SK-N-MC (cell line): ENCODE data around the gene OR7E24.
"Not testable (repeated sequence)": the region's sequence is repeated elsewhere in the genome, so short reads cannot be mapped to it uniquely, and the experiment has no call there.

Experiments
- DNase-seq: peaks from one replicate; pipeline ENCODE4 v3.0.0-alpha.2; 2011; ENCODE audit warnings: low read depth, low spot score
- H3K27ac ChIP-seq: fragments of 200-600 bp; sonication (generic); 2 replicates; pipeline ENCODE4 v1.5.1; 2016; ENCODE audit warnings: mixed run types
- H3K36me3 ChIP-seq: fragments of 200-600 bp; sonication (generic); 2 replicates; pipeline ENCODE4 v1.6.1; 2017; ENCODE audit warnings: antibody characterized with exemption, low read length, mixed read lengths; ENCODE audit not compliant: insufficient read depth
- H3K4me3 ChIP-seq: fragments of 200-600 bp; sonication (generic); 2 replicates; pipeline ENCODE4 v1.5.1; 2016
- H3K9ac ChIP-seq: fragments of 200-600 bp; sonication (generic); 2 replicates; pipeline ENCODE4 v1.8.0; 2017; ENCODE audit warnings: mixed run types, mixed read lengths; ENCODE audit not compliant: insufficient read length
- H3K9me3 ChIP-seq: fragments of 200-600 bp; sonication (generic); 2 replicates; pipeline ENCODE4 v1.6.1; 2017; ENCODE audit warnings: low read depth, mild to moderate bottlenecking, antibody characterized with exemption, low read length, moderate library complexity, mixed read lengths
- EZH2 ChIP-seq: fragments of 200-600 bp; sonication (generic); IDR thresholded peaks from one replicate; pipeline ENCODE4 v1.6.1; 2017; ENCODE audit warnings: antibody characterized with exemption
- FOXP2 ChIP-seq: optimal IDR thresholded peaks from 2 replicates; pipeline ENCODE3; 2011; ENCODE audit warnings: mild to moderate bottlenecking, moderate library complexity; ENCODE audit not compliant: insufficient read depth; ENCODE audit errors: extremely low read length, control extremely low read depth
- POLR2AphosphoS5 ChIP-seq: IDR thresholded peaks from 2 replicates; pipeline ENCODE4 v1.6.1; 2012; ENCODE audit warnings: mild to moderate bottlenecking, low read depth, low read length, borderline replicate concordance

Gene OR7E24

GRCh38 chr19:9250630-9251029 lies at the start of gene OR7E24:
OR7E24 (plus strand) TSS chr19:9250930; CDS start chr19:9251044, 114 bp downstream.
- no peak within 1 kb of the TSS for H3K27ac ChIP-seq
- TF ChIP-seq EZH2, result no peak
- no peak for TF ChIP-seq FOXP2
- no peak for TF ChIP-seq POLR2AphosphoS5
- H3K36me3 ChIP-seq, result no peaks in the 10 kb centered on the region
- no peak for DNase-seq
- H3K9me3 ChIP-seq, result no peaks in the 10 kb centered on the region
- H3K4me3 ChIP-seq, result no peak within 1 kb of the TSS
- H3K9ac ChIP-seq, result no peak within 1 kb of the TSS

GRCh38 chr19:9205501-9206113 lies 45.1 kb upstream of the OR7E24 start:
- no peak for DNase-seq
- Histone ChIP-seq H3K27ac (no peak overlapping the region), H3K4me3 (no peak overlapping the region), H3K36me3 (no peaks in the 10 kb centered on the region), H3K9ac (no peak overlapping the region), H3K9me3 (no peaks in the 10 kb centered on the region)
- no peak for TF ChIP-seq FOXP2
- no peak for TF ChIP-seq POLR2AphosphoS5
- no peak for TF ChIP-seq EZH2

GRCh38 chr19:9219489-9219888 lies 31.2 kb upstream of the OR7E24 start, which contains the start of gene OR7D4:
OR7D4 (minus strand) TSS chr19:9219589; CDS start chr19:9214837, 4,752 bp downstream.
- Histone ChIP-seq H3K4me3 (no peak within 1 kb of the TSS), H3K27ac (no peak within 1 kb of the TSS), H3K36me3 (no peaks in the 10 kb centered on the region), H3K9ac (no peak within 1 kb of the TSS), H3K9me3 (no peaks in the 10 kb centered on the region)
- DNase-seq, result no peak
- TF ChIP-seq POLR2AphosphoS5 (no peak), EZH2 (no peak), FOXP2 (no peak)

GRCh38 chr19:9251236-9251635 lies 506 bp downstream of the OR7E24 start:
- no peak for DNase-seq
- Histone ChIP-seq H3K36me3 (no peaks in the 10 kb centered on the region), H3K27ac (no peak overlapping the region), H3K9me3 (no peaks in the 10 kb centered on the region), H3K4me3 (no peak overlapping the region), H3K9ac (no peak overlapping the region)
- TF ChIP-seq EZH2 (no peak), FOXP2 (no peak), POLR2AphosphoS5 (no peak)

GRCh38 chr19:9283485-9283884 lies 32.8 kb downstream of the OR7E24 start:
- not testable (repeated sequence) for H3K9ac ChIP-seq, H3K27ac ChIP-seq, H3K4me3 ChIP-seq, H3K9me3 ChIP-seq, H3K36me3 ChIP-seq, DNase-seq

GRCh38 chr19:9289231-9289884 lies 38.6 kb downstream of the OR7E24 start:
- Histone ChIP-seq H3K9me3 (0 out of 2 replicates have a peak, but pooled peaks cover 4% of the 10 kb centered on the region), H3K9ac (no peak overlapping the region), H3K36me3 (no peaks in the 10 kb centered on the region), H3K27ac (no peak overlapping the region), H3K4me3 (no peak overlapping the region)
- no peak for DNase-seq
- TF ChIP-seq POLR2AphosphoS5 (no peak), FOXP2 (no peak), EZH2 (no peak)

- Histone ChIP-seq H3K9ac (no peak overlapping the region), H3K4me3 (no peak overlapping the region), H3K36me3 (peaks cover 31% of the 10 kb centered on the region), H3K27ac (no peak overlapping the region), H3K9me3 (peaks cover 19% of the 10 kb centered on the region)
- DNase-seq, result no peak
- TF ChIP-seq FOXP2 (no peak), POLR2AphosphoS5 (no peak), EZH2 (no peak)
Measured at GRCh38 chr19:9295411-9295849, 44.7 kb downstream of the OR7E24 start.

GRCh38 chr19:9296336-9296735 lies 45.6 kb downstream of the OR7E24 start:
- Histone ChIP-seq H3K36me3 (peaks cover 39% of the 10 kb centered on the region), H3K4me3 (no peak overlapping the region), H3K9ac (no peak overlapping the region), H3K27ac (no peak overlapping the region), H3K9me3 (peaks cover 19% of the 10 kb centered on the region)
- no peak for DNase-seq
- TF ChIP-seq EZH2 (no peak), FOXP2 (no peak), POLR2AphosphoS5 (no peak)
